Fibroblast of the conjunctiva (primary cell): Measurements from ENCODE around the gene RBM12.

Source experiments
- DNase-seq: peaks from one replicate; pipeline ENCODE4 v3.0.0-alpha.2; 2010; ENCODE audit warnings: low read depth

The RBM12 gene

GRCh38 chr20:35621560-35621946, 43.1 kb downstream of the RBM12 start:
- no peak for DNase-seq

DNA sequence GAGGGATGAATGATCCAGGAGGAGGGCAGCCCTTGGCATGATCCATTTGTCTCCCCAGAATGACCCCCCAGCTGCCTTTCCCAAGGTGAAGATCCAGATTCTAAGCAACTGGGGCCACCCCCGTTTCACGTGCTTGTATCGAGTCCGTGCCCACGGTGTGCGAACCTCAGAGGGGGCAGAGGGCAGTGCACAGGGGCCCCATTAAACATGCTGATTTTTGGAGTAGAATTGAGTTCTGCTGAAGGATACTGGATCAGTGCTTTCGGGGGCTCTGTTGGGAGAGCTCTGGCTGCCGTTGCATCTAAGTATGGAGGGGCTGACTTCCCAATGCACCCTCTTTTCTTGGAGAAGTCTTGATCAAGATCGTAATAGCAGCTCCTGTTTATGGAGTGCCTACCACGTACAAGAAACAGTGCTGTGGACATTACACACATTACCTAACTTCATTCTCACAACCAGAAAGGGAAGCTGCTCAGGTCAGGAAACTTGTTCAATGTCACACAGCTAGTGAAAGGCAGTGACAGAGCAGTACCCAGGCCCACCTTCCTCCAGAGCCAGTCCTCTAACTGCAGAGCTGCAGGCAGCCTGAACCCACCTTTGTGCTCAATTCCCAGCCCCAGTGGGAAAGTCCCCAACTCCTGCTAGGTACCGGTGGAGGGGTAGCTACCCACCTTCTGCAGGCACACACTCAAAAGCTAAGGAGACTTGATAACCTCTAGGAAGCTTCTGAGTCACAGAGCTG, 43.7 kb downstream of the RBM12 start:
- DNase-seq = no peak

DNA sequence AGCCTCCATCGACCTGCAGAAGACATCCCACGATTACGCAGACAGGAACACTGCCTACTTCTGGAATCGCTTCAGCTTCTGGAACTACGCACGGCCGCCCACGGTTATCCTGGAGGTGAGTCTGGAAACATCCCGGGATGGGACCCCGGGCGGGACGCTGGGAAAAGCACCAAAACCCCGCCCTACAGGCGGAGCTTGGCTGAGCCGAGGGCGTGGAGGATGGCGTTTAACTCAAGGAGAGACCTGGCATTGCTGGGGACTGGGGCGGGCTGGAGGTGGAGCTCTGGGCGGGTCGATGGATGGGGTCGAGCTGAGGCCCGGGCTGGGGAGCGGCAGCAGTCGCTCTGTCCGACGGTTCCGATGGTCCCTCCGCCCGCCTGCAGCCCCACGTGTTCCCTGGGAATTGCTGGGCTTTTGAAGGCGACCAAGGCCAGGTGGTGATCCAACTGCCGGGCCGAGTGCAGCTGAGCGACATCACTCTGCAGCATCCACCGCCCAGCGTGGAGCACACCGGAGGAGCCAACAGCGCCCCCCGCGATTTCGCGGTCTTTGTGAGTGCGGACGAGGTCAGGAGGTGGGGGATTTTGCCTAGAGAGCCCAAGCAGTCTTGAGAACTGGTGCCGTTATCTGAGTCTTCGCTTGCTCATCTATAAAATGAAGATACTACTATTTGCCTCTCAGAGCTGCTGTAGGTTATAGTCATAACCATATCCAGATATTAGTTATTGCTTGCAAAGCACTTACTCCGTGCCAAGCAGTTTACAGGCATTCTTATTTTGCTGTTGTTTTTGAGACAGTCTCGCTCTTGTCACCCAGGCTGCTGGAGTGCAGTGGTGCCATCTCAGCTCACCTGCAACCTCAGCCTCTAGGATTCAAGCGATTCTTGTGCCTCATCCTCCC, 45.3 kb downstream of the RBM12 start:
- no peak for DNase-seq

- no peak for DNase-seq
Measured at GRCh38 chr20:35618263-35619131, 46.2 kb downstream of the RBM12 start.

- DNase-seq = no peak
Measured at GRCh38 chr20:35617397-35618262, 47.1 kb downstream of the RBM12 start.

DNA sequence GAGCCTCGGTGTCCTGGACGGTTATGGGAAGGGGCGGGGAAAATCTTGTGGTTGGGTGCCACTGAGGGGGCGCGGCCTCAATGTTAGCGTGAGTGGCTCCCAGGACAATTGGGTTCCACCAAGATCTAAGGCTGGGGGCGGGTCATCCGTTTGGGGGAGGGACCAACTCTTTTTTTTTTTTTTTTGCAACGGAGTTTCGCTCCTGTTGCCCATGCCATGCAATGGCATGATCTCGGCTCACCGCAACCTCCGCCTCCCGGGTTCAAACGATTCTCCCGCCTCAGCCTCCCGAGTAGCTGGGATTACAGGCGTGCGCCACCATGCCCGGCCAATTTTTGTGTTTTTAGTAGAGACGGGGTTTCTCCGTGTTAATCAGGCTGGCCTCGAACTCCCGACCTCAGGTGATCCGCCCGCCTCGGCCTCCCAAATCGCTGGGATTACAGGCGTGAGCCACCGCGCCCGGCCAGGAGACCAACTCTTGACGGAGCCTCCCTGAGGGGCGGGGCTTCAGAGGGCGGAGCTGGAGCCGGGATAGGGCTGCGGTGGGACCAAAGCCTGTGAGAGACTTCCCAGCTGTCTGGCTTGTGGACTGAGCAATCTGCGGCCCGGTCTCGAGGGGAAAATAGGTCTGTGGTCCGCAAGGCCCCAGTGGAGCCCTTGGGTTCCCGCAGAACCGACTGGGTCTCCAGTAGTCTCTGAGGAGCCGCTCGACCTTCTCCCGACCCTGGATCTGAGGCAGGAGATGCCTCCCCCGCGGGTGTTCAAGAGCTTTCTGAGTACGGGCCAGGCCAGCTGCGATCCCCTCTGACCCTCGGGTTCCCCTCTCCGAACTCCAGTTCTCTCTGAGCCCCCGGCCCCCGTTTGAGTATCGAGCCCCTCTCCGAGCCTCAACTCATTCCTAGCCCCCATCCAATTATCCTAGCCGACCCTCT, 48.0 kb downstream of the RBM12 start:
- peak; percentile 60 for DNase-seq

- DNase-seq = peak; percentile 99
Measured at GRCh38 chr20:35615667-35616464, 48.8 kb downstream of the RBM12 start, which contains the start of gene SPAG4. Gene SPAG4 (plus strand): TSS chr20:35615829. CDS start chr20:35616004, 175 bp downstream.

DNA sequence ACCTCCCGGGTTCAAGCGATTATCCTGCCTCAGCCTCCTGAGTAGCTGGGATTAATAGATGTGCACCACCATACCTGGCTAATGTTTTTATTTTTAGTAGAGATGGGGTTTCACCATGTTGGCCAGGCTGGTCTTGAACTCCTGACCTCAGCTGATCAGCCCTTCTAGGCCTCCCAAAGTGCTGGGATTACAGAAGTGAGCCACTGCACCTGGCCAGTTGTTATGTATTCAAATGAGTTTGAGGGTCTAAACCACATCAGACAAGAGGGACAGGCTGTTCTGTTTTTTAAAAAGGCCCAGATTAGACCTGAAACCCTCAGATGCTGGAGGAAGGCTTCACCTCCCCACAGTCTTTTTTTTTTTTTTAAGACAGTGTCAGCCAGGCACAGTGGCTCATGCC, 53.2 kb downstream of the RBM12 start:
- DNase-seq = no peak

GRCh38 chr20:35610833-35611427, 53.8 kb downstream of the RBM12 start:
- no peak for DNase-seq

GRCh38 chr20:35607003-35607735, 57.5 kb downstream of the RBM12 start:
- no peak for DNase-seq

- no peak for DNase-seq
Measured at GRCh38 chr20:35606127-35606526, 58.6 kb downstream of the RBM12 start.

GRCh38 chr20:35604449-35604747, 60.3 kb downstream of the RBM12 start:
- no peak for DNase-seq

GRCh38 chr20:35603695-35604448, 60.8 kb downstream of the RBM12 start:
- DNase-seq = no peak

- DNase-seq = no peak
Measured at GRCh38 chr20:35602851-35603495, 61.7 kb downstream of the RBM12 start.

- DNase-seq = no peak
Measured at GRCh38 chr20:35601990-35602389, 62.7 kb downstream of the RBM12 start.

GRCh38 chr20:35600993-35601973, 63.4 kb downstream of the RBM12 start:
- DNase-seq = no peak
